Panc1 (cell line): ENCODE data around the gene RGCC. TPM values are rescaled to one million over a fixed set of nuclear protein-coding genes. Genes with fewer than 3 reads are reported as not detected.

Experiments
- ATAC-seq: fragments of 200-7000 bp; cut with Tn5 transposase; 2 replicates; pipeline ENCODE4 v1.9.1; 2020; ENCODE audit warnings: mild to moderate bottlenecking, moderate library complexity
- BruUV-seq: library from RNA; stranded (reverse); fragments of 400-500 nt; replicated peaks from 2 replicates; lab custom pipeline; 2021; lab: Mats Ljungman, UMichigan
- CTCF ChIA-PET: fragments of 300-600 bp; sonication (Branson Sonifier 250); formaldehyde crosslinking; loops from one replicate; lab custom pipeline; 2022; ENCODE audit warnings: antibody characterized with exemption; lab: Charles Lee
- POLR2A ChIA-PET: fragments of 300-600 bp; sonication (Branson Sonifier 250); formaldehyde crosslinking; loops from one replicate; lab custom pipeline; 2022; ENCODE audit warnings: antibody characterized with exemption; lab: Charles Lee
- DNase-seq: peaks from one replicate; pipeline ENCODE4 v3.0.0-alpha.2; 2010; ENCODE audit warnings: low read depth, low spot score
- H3K27ac ChIP-seq: 2 replicates; pipeline ENCODE4 v1.5.1; 2011; ENCODE audit warnings: mild to moderate bottlenecking, low read length, inconsistent platforms
- H3K27me3 ChIP-seq: fragments of 200-500 bp; sonication (Bioruptor generic); 2 replicates; pipeline ENCODE4 v1.6.0; 2014; ENCODE audit warnings: low read length, inconsistent platforms; ENCODE audit not compliant: control insufficient read depth, insufficient read depth
- H3K36me3 ChIP-seq: fragments of 200-500 bp; sonication (Bioruptor generic); 2 replicates; pipeline ENCODE4 v1.5.1; 2014; ENCODE audit warnings: inconsistent platforms, mild to moderate bottlenecking, low read length, moderate library complexity; ENCODE audit not compliant: control insufficient read depth, insufficient read depth
- H3K4me1 ChIP-seq: 2 replicates; pipeline ENCODE4 v1.5.1; 2011; ENCODE audit warnings: inconsistent platforms, mild to moderate bottlenecking, low read length, moderate library complexity; ENCODE audit not compliant: control insufficient read depth, insufficient read depth
- H3K4me3 ChIP-seq, 2 experiments: 2 replicates each; pipeline ENCODE4 v1.5.1; 2011 to 2012; ENCODE audit warnings: low read depth in 2 of 2, low read length in 2 of 2, mild to moderate bottlenecking in 2 of 2, inconsistent platforms in 1 of 2, moderate library complexity in 1 of 2
- H3K9me3 ChIP-seq: fragments of 200-500 bp; sonication (Bioruptor generic); 2 replicates; pipeline ENCODE4 v1.5.1; 2014; ENCODE audit warnings: low read depth, mild to moderate bottlenecking, inconsistent platforms, low read length, moderate library complexity; ENCODE audit not compliant: control insufficient read depth, insufficient read depth
- CTCF ChIP-seq: fragments of 450-650 bp; IDR thresholded peaks from 2 replicates; pipeline ENCODE4 v1.5.1; 2017; ENCODE audit warnings: mild to moderate bottlenecking
- POLR2AphosphoS5 ChIP-seq: IDR thresholded peaks from 2 replicates; pipeline ENCODE4 v1.6.1; 2012; ENCODE audit warnings: mild to moderate bottlenecking, low read depth, low read length, moderate library complexity
- SIN3A ChIP-seq: IDR thresholded peaks from 2 replicates; pipeline ENCODE4 v1.6.1; 2012; ENCODE audit warnings: low read depth, mild to moderate bottlenecking, low read length, moderate library complexity, borderline replicate concordance; ENCODE audit not compliant: insufficient read depth
- TCF7L2 ChIP-seq: IDR thresholded peaks from 2 replicates; pipeline ENCODE4 v1.6.1; 2011; ENCODE audit warnings: mild to moderate bottlenecking, low read depth, low read length, inconsistent platforms
- in situ Hi-C: cut with HindIII; loops from 2 replicates; pipeline ENCODE4 v1.10.0; 2016; ENCODE audit warnings: low sequenced_read_pairs, low pct_unique_long_range_greater_than_20kb
- intact Hi-C: fragments of 100-400 bp; cut with micrococcal nuclease; formaldehyde crosslinking; loops from one replicate; pipeline ENCODE4 v1.10.0; 2022; ENCODE audit not compliant: unreplicated experiment
- total RNA-seq: library from RNA; stranded (reverse); gene quantifications from one replicate; pipeline ENCODE4 v1.2.1, GENCODE V29; 2021; ENCODE audit not compliant: unreplicated experiment
- TF ChIP-seq, protein P1 (sequence below), 2 experiments: IDR thresholded peaks; 2 replicates each; pipeline ENCODE4 v1.6.1; 2011 to 2012; ENCODE audit warnings: low read depth in 2 of 2, control low read depth in 1 of 2, low read length in 1 of 2, mild to moderate bottlenecking in 1 of 2, moderate library complexity in 1 of 2; ENCODE audit not compliant: insufficient read depth in 1 of 2

The RGCC gene
- total RNA-seq, 1 experiment from 2014 or later, result 6.7 TPM

DNA sequence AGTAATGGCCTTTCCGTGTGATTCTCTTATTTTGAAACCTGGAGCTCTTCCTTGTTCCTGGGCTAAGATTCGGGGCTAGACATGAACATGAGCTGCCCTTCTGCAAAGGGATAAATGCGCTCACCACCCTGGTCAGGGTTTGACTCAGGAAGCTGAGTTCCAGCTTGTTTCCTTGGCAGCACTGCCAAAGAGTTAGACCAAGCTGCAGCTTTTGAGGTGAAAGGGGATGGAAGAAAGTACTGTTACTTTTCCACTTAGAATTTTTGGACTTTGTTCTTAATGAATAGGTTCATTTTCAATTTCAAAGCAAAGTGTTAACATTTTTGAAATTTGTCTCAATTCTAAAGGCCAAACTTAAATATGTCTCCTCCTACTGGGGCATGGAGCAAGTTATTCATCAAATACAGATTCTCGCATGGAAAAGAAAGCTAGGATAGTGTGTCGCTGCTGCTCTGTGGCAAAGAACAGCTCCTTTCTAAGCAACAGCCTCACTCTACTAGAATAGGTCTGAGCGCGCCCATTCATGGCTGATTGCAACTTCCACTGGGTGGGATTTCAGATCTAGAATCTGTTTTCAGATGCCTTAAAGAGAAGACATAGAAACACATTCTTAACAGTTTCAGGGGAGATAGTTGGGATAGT is 2.2 kb downstream of the RGCC start:
- in situ Hi-C loops (no loop called here), intact Hi-C loops (loop anchor here (5.0 kb wide), 1 partner anchor 193 kb away; no protein-coding TSS in a partner anchor)
- Histone ChIP-seq H3K4me1 (no peaks in the 10 kb centered on the region; the same call in 1 of the 2 replicates), H3K27me3 (no peaks in the 10 kb centered on the region), H3K36me3 (no peaks in the 10 kb centered on the region), H3K9me3 (no peaks in the 10 kb centered on the region), H3K4me3 (no peak overlapping the region), H3K27ac (no peak overlapping the region)
- BruUV-seq, result no TSS peak
- ATAC-seq, result no peak
- TF ChIP-seq SIN3A (no peak), TCF7L2 (no peak), CTCF (no peak), POLR2AphosphoS5 (no peak)
- TF ChIP-seq, protein P1, sequence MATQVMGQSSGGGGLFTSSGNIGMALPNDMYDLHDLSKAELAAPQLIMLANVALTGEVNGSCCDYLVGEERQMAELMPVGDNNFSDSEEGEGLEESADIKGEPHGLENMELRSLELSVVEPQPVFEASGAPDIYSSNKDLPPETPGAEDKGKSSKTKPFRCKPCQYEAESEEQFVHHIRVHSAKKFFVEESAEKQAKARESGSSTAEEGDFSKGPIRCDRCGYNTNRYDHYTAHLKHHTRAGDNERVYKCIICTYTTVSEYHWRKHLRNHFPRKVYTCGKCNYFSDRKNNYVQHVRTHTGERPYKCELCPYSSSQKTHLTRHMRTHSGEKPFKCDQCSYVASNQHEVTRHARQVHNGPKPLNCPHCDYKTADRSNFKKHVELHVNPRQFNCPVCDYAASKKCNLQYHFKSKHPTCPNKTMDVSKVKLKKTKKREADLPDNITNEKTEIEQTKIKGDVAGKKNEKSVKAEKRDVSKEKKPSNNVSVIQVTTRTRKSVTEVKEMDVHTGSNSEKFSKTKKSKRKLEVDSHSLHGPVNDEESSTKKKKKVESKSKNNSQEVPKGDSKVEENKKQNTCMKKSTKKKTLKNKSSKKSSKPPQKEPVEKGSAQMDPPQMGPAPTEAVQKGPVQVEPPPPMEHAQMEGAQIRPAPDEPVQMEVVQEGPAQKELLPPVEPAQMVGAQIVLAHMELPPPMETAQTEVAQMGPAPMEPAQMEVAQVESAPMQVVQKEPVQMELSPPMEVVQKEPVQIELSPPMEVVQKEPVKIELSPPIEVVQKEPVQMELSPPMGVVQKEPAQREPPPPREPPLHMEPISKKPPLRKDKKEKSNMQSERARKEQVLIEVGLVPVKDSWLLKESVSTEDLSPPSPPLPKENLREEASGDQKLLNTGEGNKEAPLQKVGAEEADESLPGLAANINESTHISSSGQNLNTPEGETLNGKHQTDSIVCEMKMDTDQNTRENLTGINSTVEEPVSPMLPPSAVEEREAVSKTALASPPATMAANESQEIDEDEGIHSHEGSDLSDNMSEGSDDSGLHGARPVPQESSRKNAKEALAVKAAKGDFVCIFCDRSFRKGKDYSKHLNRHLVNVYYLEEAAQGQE (IDR thresholded peaks at IDR 0.05; ENCODE audit: insufficient read depth in 1 of 2, low read depth in 2 of 2, low read length in 1 of 2), result no peak
- ChIA-PET POLR2A (no interaction called here), CTCF (interaction anchor here (1.1 to 1.7 kb wide), 2 partner anchors 149 to 193 kb away, joined by 3 to 8 read pairs; no protein-coding TSS in a partner anchor)
- no peak for DNase-seq

DNA sequence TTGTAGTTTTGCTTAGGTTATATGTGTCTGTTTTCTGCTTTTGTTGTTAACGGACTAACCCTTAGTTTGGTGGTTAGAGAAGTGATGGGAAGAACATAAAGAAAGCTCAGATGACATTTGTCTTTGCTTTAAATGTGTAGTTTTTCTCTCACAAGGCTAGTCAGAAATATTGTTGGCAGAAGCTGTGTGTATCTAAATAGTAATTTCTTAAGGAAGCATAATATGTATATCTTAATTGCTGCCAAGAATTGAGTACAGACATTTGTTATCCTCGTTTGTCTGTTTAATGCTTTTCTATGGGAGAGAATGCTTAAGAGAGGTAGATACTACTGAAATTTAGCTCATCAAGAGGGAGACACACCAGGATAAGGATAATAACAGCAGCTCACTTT is 2.7 kb downstream of the RGCC start:
- intact Hi-C loops, result no loop called here
- no peak overlapping the region for H3K4me3 ChIP-seq
- TSS peak; percentile 58 for BruUV-seq
- no peaks in the 10 kb centered on the region; the same call in 1 of the 2 replicates for H3K4me1 ChIP-seq
- no peaks in the 10 kb centered on the region for H3K27me3 ChIP-seq
- in situ Hi-C loops, result no loop called here
- H3K36me3 ChIP-seq, result no peaks in the 10 kb centered on the region
- ChIA-PET POLR2A (no interaction called here), CTCF (no interaction called here)
- no peak overlapping the region for H3K27ac ChIP-seq
- TF ChIP-seq, protein P1 (IDR thresholded peaks at IDR 0.05; ENCODE audit: insufficient read depth in 1 of 2, low read depth in 2 of 2, low read length in 1 of 2), result no peak
- TF ChIP-seq POLR2AphosphoS5 (no peak), TCF7L2 (no peak), CTCF (no peak), SIN3A (no peak)
- H3K9me3 ChIP-seq, result no peaks in the 10 kb centered on the region
- ATAC-seq (no peak), DNase-seq (no peak)
